ENCODE results near the gene HPDL. TPM values are rescaled to one million over a fixed set of nuclear protein-coding genes. Genes with fewer than 3 reads are reported as not detected.

HPDL gene
- total RNA-seq, 1 donor from 2014 or later, result 11.6 TPM

DNA sequence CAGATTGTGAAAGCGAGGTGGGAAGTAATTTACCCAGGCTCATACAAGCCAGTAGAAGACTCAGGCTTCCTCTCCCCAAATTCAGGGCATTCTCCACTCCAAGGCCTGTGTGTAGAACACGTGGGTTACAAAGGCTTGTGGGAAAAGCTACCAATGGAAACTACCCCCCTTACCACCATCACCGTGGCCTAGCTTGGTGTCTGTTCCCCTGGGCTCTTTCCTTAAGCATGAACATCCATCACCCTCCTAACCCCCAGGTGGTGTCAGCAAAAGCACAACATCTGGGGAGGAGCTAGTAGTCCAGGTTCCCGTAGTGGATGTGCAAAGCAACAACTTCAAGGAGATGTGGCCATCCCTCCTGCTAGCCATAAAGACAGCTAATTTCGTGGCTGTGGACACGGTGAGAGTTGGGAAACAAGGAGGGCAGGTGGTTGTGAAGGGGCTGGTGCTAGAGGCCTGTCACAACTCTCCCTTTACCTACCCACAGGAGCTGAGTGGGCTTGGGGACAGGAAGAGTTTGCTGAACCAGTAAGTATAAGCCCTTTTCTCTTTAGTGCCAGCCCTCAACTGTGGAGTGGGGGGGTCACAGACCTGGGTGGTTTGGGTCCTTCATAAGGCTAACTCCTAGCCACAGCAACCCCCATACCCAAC lies 14.2 kb downstream of the HPDL start:
- Mint-ChIP-seq H3K27ac (ENCODE audit: unreplicated experiment) (peak overlapping the region; percentile 79), H3K9me3 (no peaks in the 10 kb centered on the region), H3K36me3 (ENCODE audit: low read depth) (peaks cover 21% of the 10 kb centered on the region), H3K4me3 (peak overlapping the region; percentile 97), H3K27me3 (ENCODE audit: low read depth) (no peaks in the 10 kb centered on the region), H3K4me1 (peaks cover 31% of the 10 kb centered on the region)
- TF ChIP-seq, protein P1, sequence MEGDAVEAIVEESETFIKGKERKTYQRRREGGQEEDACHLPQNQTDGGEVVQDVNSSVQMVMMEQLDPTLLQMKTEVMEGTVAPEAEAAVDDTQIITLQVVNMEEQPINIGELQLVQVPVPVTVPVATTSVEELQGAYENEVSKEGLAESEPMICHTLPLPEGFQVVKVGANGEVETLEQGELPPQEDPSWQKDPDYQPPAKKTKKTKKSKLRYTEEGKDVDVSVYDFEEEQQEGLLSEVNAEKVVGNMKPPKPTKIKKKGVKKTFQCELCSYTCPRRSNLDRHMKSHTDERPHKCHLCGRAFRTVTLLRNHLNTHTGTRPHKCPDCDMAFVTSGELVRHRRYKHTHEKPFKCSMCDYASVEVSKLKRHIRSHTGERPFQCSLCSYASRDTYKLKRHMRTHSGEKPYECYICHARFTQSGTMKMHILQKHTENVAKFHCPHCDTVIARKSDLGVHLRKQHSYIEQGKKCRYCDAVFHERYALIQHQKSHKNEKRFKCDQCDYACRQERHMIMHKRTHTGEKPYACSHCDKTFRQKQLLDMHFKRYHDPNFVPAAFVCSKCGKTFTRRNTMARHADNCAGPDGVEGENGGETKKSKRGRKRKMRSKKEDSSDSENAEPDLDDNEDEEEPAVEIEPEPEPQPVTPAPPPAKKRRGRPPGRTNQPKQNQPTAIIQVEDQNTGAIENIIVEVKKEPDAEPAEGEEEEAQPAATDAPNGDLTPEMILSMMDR (conservative IDR thresholded peaks at IDR 0.05), result no peak
- DNase-seq (ENCODE audit: low read depth, low spot score), result no peak

DNA sequence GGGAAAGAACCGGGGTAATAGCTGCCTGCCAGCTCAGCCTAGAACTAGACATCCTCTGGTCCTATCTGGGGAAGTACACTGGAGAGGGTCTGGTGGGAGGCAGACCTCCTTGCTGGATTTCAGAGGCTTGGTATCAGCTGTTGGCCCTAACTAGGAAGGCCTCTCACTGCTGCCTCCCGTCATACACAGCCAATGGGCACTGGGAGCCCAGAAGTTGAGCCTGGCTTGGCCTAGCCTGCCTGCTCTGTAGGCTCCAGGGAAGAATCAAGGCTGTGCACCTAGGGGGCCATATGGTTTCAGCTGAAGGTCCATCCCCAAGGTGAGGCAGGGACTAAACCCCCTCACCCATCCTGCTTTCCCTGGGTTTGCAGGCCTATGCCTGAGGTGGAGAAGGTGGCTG lies 17.8 kb downstream of the HPDL start:
- TF ChIP-seq, protein P1 (conservative IDR thresholded peaks at IDR 0.05), result no peak
- no peak for DNase-seq (ENCODE audit: low read depth, low spot score)
- Mint-ChIP-seq H3K27me3 (ENCODE audit: low read depth) (no peaks in the 10 kb centered on the region), H3K4me3 (no peak overlapping the region), H3K4me1 (peaks cover 29% of the 10 kb centered on the region), H3K9me3 (no peaks in the 10 kb centered on the region), H3K36me3 (ENCODE audit: low read depth) (peaks cover 18% of the 10 kb centered on the region), H3K27ac (ENCODE audit: unreplicated experiment) (no peak overlapping the region)

DNA sequence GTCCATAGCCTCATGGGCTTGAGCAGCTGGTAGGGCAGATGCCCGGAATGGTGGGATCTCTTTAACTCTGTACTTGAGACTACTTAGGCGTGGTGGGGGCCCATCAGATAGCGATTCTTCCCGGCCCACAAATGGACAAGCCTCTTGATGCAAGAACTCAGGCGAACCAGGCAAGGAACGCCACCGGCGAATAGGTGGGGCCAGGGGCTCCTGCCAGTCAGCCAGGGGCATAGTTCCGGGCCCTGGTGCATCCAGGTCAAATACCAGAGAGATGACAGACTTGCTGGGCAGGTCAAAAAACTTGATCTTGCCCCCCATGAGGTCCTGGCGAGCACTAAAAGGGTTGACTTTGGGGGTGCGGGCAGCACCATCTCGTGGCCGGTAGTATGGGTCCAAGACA lies 18.3 kb downstream of the HPDL start:
- Mint-ChIP-seq H3K4me3 (peak overlapping the region; percentile 47), H3K27me3 (ENCODE audit: low read depth) (no peaks in the 10 kb centered on the region), H3K9me3 (no peaks in the 10 kb centered on the region), H3K27ac (ENCODE audit: unreplicated experiment) (no peak overlapping the region), H3K36me3 (ENCODE audit: low read depth) (peaks cover 15% of the 10 kb centered on the region), H3K4me1 (peaks cover 26% of the 10 kb centered on the region)
- no peak for DNase-seq (ENCODE audit: low read depth, low spot score)
- TF ChIP-seq, protein P1 (conservative IDR thresholded peaks at IDR 0.05), result no peak

DNA sequence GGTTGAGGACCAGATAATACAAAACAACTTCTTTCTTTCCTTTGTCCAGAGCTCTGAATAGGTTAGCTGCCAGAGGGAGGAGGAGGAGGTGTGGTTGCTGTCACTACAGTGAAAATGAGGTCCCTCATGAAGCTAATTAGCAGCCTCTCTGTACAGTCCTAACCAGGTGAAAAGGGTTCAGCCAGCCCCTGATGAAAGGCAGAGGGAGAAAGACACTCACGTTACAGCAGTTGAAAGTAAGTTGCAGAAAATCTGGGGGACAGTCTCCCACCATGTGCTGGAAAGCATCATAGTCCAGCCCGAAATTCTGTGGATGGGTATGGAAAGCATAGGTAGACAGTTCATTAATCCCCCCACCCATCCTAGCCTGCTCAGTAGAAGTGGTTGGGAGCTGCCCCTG lies 19.8 kb downstream of the HPDL start:
- no peaks in the 10 kb centered on the region for H3K27me3 Mint-ChIP-seq (ENCODE audit: low read depth)
- H3K36me3 Mint-ChIP-seq (ENCODE audit: low read depth), result peaks cover 15% of the 10 kb centered on the region
- H3K4me1 Mint-ChIP-seq, result peaks cover 21% of the 10 kb centered on the region
- H3K27ac Mint-ChIP-seq (ENCODE audit: unreplicated experiment), result no peak overlapping the region
- no peak overlapping the region for H3K4me3 Mint-ChIP-seq
- DNase-seq (ENCODE audit: low read depth, low spot score), result no peak
- TF ChIP-seq, protein P1 (conservative IDR thresholded peaks at IDR 0.05), result no peak
- no peaks in the 10 kb centered on the region for H3K9me3 Mint-ChIP-seq

DNA sequence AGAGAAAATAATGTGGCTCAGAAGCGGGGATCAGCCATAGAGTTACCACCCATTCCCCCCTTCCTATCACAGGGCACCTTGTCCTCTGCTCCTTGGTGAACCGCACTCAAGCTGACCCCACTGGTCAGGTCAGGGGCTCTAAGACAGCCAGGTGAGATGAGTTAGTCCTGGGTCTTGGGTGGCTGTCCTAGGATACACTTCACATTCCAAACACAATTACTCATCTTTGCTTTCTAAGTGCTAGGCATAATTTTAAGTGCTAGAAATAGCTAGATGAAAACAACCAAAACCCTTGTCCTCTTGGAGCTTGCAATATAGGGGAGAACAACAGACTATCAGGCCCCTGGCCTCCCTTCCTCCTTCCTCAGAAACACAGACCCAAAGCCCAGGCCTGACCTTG lies 21.3 kb downstream of the HPDL start:
- Mint-ChIP-seq H3K27ac (ENCODE audit: unreplicated experiment) (no peak overlapping the region), H3K4me1 (peaks cover 15% of the 10 kb centered on the region), H3K4me3 (no peak overlapping the region), H3K27me3 (ENCODE audit: low read depth) (no peaks in the 10 kb centered on the region), H3K9me3 (no peaks in the 10 kb centered on the region), H3K36me3 (ENCODE audit: low read depth) (peaks cover 11% of the 10 kb centered on the region)
- TF ChIP-seq, protein P1 (conservative IDR thresholded peaks at IDR 0.05), result no peak
- DNase-seq (ENCODE audit: low read depth, low spot score), result no peak
